Neural cell (in vitro differentiated cells): Measurements from ENCODE around the gene LRMDA. TPM values are rescaled to one million over a fixed set of nuclear protein-coding genes. Genes with fewer than 3 reads are reported as not detected.

Experiments used
- H2AFZ ChIP-seq: fragments of 200-600, 300-800 bp; sonication (generic), shearing (Covaris generic); 2 replicates; pipeline ENCODE4 v1.6.0; 2014; ENCODE audit warnings: low read depth, mild to moderate bottlenecking, antibody characterized with exemption, low read length, moderate library complexity
- H3F3A ChIP-seq: fragments of 200-600 bp; shearing (Covaris generic); 2 replicates; pipeline ENCODE4 v1.6.1; 2016; ENCODE audit warnings: mild to moderate bottlenecking, moderate library complexity, mixed read lengths, antibody characterized with exemption, low read length; ENCODE audit not compliant: insufficient read depth, poor library complexity, severe bottlenecking
- H3K27ac ChIP-seq: fragments of 200-600, 300-800 bp; sonication (generic), shearing (Covaris generic); 2 replicates; pipeline ENCODE4 v1.5.1; 2014; ENCODE audit warnings: mild to moderate bottlenecking, low read length, moderate library complexity
- H3K27me3 ChIP-seq: fragments of 300-800, 200-600 bp; sonication (generic), shearing (Covaris generic); 2 replicates; pipeline ENCODE4 v1.6.0; 2014; ENCODE audit warnings: mild to moderate bottlenecking, low read depth, low read length, moderate library complexity; ENCODE audit not compliant: insufficient read depth
- H3K36me3 ChIP-seq: fragments of 300-800, 200-600 bp; sonication (generic), shearing (Covaris generic); 2 replicates; pipeline ENCODE4 v1.5.1; 2014; ENCODE audit warnings: mild to moderate bottlenecking, antibody characterized with exemption, low read length, moderate library complexity; ENCODE audit not compliant: insufficient read depth
- H3K4me2 ChIP-seq: fragments of 300-800, 200-600 bp; sonication (generic), shearing (Covaris generic); 2 replicates; pipeline ENCODE4 v1.6.0; 2014; ENCODE audit warnings: mild to moderate bottlenecking, low read length
- H3K4me3 ChIP-seq: fragments of 300-800, 200-600 bp; sonication (generic), shearing (Covaris generic); 2 replicates; pipeline ENCODE4 v1.5.1; 2014; ENCODE audit warnings: mild to moderate bottlenecking, low read length, moderate library complexity
- H3K79me2 ChIP-seq: fragments of 200-600 bp; shearing (Covaris generic); replicated peaks from 2 replicates; pipeline ENCODE4 v1.6.0; 2014; ENCODE audit warnings: mild to moderate bottlenecking, low read length, moderate library complexity; ENCODE audit not compliant: insufficient read depth
- H3K9ac ChIP-seq: fragments of 300-800, 200-600 bp; sonication (generic), shearing (Covaris generic); 2 replicates; pipeline ENCODE4 v1.6.1; 2016; ENCODE audit warnings: mild to moderate bottlenecking, low read length, mixed read lengths
- H3K9me2 ChIP-seq: fragments of 200-600 bp; shearing (Covaris generic); 2 replicates; pipeline ENCODE4 v1.6.1; 2016; ENCODE audit warnings: mild to moderate bottlenecking, low read length, mixed read lengths; ENCODE audit not compliant: insufficient read depth
- H3K9me3 ChIP-seq: fragments of 200-600, 300-800 bp; sonication (generic), shearing (Covaris generic); 2 replicates; pipeline ENCODE4 v1.6.1; 2016; ENCODE audit warnings: mild to moderate bottlenecking, mixed run types, low read length, moderate library complexity, mixed read lengths
- H4K20me1 ChIP-seq: fragments of 200-600 bp; shearing (Covaris generic); 2 replicates; pipeline ENCODE4 v1.6.1; 2016; ENCODE audit warnings: mild to moderate bottlenecking, mixed run types; ENCODE audit not compliant: insufficient read depth
- EP300 ChIP-seq: fragments of 450-650 bp; conservative IDR thresholded peaks from 2 replicates; pipeline ENCODE4 v1.6.1; 2014; ENCODE audit warnings: antibody characterized with exemption, mild to moderate bottlenecking, moderate library complexity; ENCODE audit not compliant: poor library complexity, severe bottlenecking
- EZH2 ChIP-seq: fragments of 200-600, 300-800 bp; shearing (Covaris generic), sonication (generic); IDR thresholded peaks from 2 replicates; pipeline ENCODE4 v1.6.1; 2014; ENCODE audit warnings: antibody characterized with exemption, low read length, borderline replicate concordance, mild to moderate bottlenecking; ENCODE audit not compliant: insufficient read depth, poor library complexity, severe bottlenecking
- MXI1 ChIP-seq: fragments of 450-650 bp; conservative IDR thresholded peaks from 2 replicates; pipeline ENCODE4 v1.6.1; 2014; ENCODE audit warnings: antibody characterized with exemption, mild to moderate bottlenecking; ENCODE audit not compliant: poor library complexity, severe bottlenecking
- RAD21 ChIP-seq: fragments of 450-650 bp; conservative IDR thresholded peaks from 2 replicates; pipeline ENCODE4 v1.6.1; 2014; ENCODE audit warnings: antibody characterized with exemption, mild to moderate bottlenecking, moderate library complexity
- SMC3 ChIP-seq: fragments of 450-650 bp; conservative IDR thresholded peaks from 2 replicates; pipeline ENCODE4 v1.6.1; 2014; ENCODE audit warnings: antibody characterized with exemption, mild to moderate bottlenecking, moderate library complexity; ENCODE audit not compliant: poor library complexity
- TAF1 ChIP-seq: IDR thresholded peaks from 2 replicates; pipeline ENCODE4 v1.6.1; 2012; ENCODE audit warnings: low read depth
- polyA plus RNA-seq: library from polyadenylated mRNA; depleted of rRNA; stranded (reverse); fragments of >200 nt; gene quantifications from 2 replicates; pipeline ENCODE4 v1.2.3, GENCODE V29; 2014
- TF ChIP-seq, protein P1 (sequence below): fragments of 450-650 bp; IDR thresholded peaks from 2 replicates; pipeline ENCODE4 v1.5.1; 2014; ENCODE audit warnings: antibody characterized with exemption, mild to moderate bottlenecking, moderate library complexity; ENCODE audit not compliant: poor library complexity, severe bottlenecking
- TF ChIP-seq, protein P2 (sequence below): IDR thresholded peaks from 2 replicates; pipeline ENCODE4 v1.6.1; 2012; ENCODE audit warnings: borderline replicate concordance

LRMDA gene
- polyA plus RNA-seq, 1 donor from 2014 or later: 5.6 TPM

DNA sequence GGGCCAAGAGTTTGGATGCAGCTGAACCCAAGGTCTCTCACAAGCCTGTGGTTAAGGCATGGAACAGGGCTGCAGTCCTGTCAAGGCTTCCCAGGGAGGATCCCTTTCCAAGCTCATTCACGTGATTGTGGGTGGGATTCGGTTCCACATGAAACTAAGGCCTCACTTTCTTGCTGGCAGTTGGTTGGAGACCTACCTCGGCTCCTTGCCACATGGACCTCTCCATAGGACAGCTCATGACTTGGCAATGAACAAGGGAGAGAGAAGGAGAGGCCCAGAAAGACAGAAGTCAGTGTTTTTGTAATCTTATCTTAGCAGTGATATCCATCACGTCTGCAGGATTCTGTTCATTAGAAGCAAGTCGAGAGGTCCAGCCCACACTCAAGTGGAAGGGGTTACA lies 583.8 kb downstream of the LRMDA start:
- Histone ChIP-seq H3K27ac (no peak overlapping the region), H3K9me3 (no peaks in the 10 kb centered on the region), H3K9me2 (no peaks in the 10 kb centered on the region), H3K79me2 (no peaks in the 10 kb centered on the region), H2AFZ (no peak overlapping the region), H3F3A (no peaks in the 10 kb centered on the region), H3K4me2 (no peak overlapping the region), H3K9ac (no peak overlapping the region), H3K4me3 (no peak overlapping the region), H3K27me3 (no peaks in the 10 kb centered on the region), H3K36me3 (no peaks in the 10 kb centered on the region), H4K20me1 (no peaks in the 10 kb centered on the region)
- no peak for TF ChIP-seq EZH2
- no peak for TF ChIP-seq EP300
- no peak for TF ChIP-seq MXI1
- no peak for TF ChIP-seq RAD21
- no peak for TF ChIP-seq SMC3
- no peak for TF ChIP-seq TAF1

DNA sequence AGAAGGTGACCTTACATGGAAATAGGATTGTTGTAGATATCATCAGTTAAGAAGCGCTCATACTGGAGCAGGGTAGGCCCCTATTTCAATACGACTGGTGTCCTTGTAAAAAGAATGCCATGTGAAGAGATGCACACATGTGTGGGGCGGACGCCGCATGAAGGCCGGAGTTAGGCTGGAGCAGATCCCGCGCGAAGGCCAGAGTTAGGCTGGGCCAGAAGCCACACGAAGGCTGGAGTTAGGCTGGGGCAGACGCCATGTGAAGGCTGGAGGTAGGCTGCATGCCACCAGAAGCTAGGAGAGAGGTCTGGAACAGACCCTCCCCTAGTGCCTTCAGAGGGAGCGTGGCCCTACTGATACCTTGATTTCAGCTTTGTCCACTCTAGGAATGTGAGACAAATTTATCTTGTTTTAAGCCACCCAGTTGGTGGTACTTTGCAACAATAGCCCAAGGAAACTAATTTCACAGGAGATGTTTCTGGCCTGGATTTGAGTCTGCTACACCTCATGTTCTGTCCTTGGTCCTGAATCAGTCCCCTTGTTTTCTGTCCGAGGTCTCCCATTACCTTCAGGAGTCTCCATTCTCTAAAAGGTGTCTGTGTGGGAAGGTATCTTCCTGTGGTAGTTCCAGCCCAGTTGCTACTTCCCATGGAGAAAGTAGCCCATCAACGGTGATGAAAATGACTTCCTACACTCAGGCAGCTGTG lies 585.8 kb downstream of the LRMDA start:
- Histone ChIP-seq H4K20me1 (no peaks in the 10 kb centered on the region), H3K27ac (no peak overlapping the region), H3K9ac (no peak overlapping the region), H3K4me2 (no peak overlapping the region), H3K27me3 (no peaks in the 10 kb centered on the region), H3K9me2 (no peaks in the 10 kb centered on the region), H2AFZ (no peak overlapping the region), H3K9me3 (no peaks in the 10 kb centered on the region), H3K79me2 (no peaks in the 10 kb centered on the region), H3F3A (no peaks in the 10 kb centered on the region), H3K36me3 (no peaks in the 10 kb centered on the region), H3K4me3 (no peak overlapping the region)
- no peak for TF ChIP-seq SMC3
- no peak for TF ChIP-seq RAD21
- TF ChIP-seq, protein P1, sequence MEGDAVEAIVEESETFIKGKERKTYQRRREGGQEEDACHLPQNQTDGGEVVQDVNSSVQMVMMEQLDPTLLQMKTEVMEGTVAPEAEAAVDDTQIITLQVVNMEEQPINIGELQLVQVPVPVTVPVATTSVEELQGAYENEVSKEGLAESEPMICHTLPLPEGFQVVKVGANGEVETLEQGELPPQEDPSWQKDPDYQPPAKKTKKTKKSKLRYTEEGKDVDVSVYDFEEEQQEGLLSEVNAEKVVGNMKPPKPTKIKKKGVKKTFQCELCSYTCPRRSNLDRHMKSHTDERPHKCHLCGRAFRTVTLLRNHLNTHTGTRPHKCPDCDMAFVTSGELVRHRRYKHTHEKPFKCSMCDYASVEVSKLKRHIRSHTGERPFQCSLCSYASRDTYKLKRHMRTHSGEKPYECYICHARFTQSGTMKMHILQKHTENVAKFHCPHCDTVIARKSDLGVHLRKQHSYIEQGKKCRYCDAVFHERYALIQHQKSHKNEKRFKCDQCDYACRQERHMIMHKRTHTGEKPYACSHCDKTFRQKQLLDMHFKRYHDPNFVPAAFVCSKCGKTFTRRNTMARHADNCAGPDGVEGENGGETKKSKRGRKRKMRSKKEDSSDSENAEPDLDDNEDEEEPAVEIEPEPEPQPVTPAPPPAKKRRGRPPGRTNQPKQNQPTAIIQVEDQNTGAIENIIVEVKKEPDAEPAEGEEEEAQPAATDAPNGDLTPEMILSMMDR: no peak
- TF ChIP-seq, protein P2, sequence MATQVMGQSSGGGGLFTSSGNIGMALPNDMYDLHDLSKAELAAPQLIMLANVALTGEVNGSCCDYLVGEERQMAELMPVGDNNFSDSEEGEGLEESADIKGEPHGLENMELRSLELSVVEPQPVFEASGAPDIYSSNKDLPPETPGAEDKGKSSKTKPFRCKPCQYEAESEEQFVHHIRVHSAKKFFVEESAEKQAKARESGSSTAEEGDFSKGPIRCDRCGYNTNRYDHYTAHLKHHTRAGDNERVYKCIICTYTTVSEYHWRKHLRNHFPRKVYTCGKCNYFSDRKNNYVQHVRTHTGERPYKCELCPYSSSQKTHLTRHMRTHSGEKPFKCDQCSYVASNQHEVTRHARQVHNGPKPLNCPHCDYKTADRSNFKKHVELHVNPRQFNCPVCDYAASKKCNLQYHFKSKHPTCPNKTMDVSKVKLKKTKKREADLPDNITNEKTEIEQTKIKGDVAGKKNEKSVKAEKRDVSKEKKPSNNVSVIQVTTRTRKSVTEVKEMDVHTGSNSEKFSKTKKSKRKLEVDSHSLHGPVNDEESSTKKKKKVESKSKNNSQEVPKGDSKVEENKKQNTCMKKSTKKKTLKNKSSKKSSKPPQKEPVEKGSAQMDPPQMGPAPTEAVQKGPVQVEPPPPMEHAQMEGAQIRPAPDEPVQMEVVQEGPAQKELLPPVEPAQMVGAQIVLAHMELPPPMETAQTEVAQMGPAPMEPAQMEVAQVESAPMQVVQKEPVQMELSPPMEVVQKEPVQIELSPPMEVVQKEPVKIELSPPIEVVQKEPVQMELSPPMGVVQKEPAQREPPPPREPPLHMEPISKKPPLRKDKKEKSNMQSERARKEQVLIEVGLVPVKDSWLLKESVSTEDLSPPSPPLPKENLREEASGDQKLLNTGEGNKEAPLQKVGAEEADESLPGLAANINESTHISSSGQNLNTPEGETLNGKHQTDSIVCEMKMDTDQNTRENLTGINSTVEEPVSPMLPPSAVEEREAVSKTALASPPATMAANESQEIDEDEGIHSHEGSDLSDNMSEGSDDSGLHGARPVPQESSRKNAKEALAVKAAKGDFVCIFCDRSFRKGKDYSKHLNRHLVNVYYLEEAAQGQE: no peak
- no peak for TF ChIP-seq EZH2
- TF ChIP-seq EP300: no peak
- TF ChIP-seq MXI1: no peak
